DND-41 (cell line): ENCODE data around the gene FLVCR1.

Experiments
- EZH2 ChIP-seq: IDR thresholded peaks from 3 replicates; pipeline ENCODE4 v1.6.1; 2012; ENCODE audit warnings: borderline replicate concordance, low read depth, mild to moderate bottlenecking, moderate library complexity, low read length, inconsistent platforms; ENCODE audit not compliant: severe bottlenecking
- TF ChIP-seq, protein P1 (sequence below): IDR thresholded peaks from 2 replicates; pipeline ENCODE4 v1.5.1; 2012; ENCODE audit warnings: borderline replicate concordance, low read length, moderate library complexity, mild to moderate bottlenecking; ENCODE audit not compliant: poor library complexity, severe bottlenecking; ENCODE audit errors: extremely low read depth

DNA sequence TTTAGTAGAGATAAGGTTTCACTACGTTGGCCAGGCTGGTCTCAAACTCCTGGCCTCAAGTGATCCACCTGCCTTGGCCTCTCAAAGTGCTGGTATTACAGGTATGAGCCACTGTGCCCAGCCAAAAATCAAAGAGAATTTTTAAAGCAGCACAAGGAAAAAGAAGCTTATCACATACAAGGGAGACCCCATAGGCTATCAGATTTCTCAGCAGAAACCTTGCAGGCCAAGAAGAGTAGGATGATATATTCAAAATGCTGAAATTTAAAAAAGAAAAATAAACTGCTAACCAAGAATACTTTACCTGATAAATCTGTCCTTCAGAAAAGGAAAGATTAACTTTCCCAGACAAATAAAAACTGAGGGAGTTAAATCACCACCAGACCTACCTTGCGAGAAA lies 43.2 kb downstream of the FLVCR1 start:
- TF ChIP-seq, protein P1, sequence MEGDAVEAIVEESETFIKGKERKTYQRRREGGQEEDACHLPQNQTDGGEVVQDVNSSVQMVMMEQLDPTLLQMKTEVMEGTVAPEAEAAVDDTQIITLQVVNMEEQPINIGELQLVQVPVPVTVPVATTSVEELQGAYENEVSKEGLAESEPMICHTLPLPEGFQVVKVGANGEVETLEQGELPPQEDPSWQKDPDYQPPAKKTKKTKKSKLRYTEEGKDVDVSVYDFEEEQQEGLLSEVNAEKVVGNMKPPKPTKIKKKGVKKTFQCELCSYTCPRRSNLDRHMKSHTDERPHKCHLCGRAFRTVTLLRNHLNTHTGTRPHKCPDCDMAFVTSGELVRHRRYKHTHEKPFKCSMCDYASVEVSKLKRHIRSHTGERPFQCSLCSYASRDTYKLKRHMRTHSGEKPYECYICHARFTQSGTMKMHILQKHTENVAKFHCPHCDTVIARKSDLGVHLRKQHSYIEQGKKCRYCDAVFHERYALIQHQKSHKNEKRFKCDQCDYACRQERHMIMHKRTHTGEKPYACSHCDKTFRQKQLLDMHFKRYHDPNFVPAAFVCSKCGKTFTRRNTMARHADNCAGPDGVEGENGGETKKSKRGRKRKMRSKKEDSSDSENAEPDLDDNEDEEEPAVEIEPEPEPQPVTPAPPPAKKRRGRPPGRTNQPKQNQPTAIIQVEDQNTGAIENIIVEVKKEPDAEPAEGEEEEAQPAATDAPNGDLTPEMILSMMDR: no peak
- no peak for TF ChIP-seq EZH2
